Neuronal stem cell (in vitro differentiated cells): Measurements from ENCODE around the gene MTCL3.

Experiments
- DNase-seq: peaks from one replicate; pipeline ENCODE4 v3.0.0-alpha.2; 2013; ENCODE audit warnings: low spot score
- H2AFZ ChIP-seq: one replicate; pipeline ENCODE4 v1.6.1; 2013; ENCODE audit warnings: mild to moderate bottlenecking, low read length, inconsistent platforms
- H2AK5ac ChIP-seq: 2 replicates; pipeline ENCODE4 v1.6.1; 2013; ENCODE audit warnings: low read depth, mild to moderate bottlenecking, inconsistent platforms, low read length, moderate library complexity, mixed read lengths
- H2BK120ac ChIP-seq: 2 replicates; pipeline ENCODE4 v1.6.1; 2013; ENCODE audit warnings: low read depth, mild to moderate bottlenecking, inconsistent platforms, low read length, moderate library complexity, mixed read lengths
- H2BK12ac ChIP-seq: one replicate; pipeline ENCODE4 v1.6.1; 2013; ENCODE audit warnings: low read length, inconsistent platforms
- H2BK15ac ChIP-seq: 2 replicates; pipeline ENCODE4 v1.6.1; 2013; ENCODE audit warnings: mild to moderate bottlenecking, low read length, inconsistent platforms, mixed read lengths
- H2BK5ac ChIP-seq: one replicate; pipeline ENCODE4 v1.6.1; 2013; ENCODE audit warnings: inconsistent platforms, mild to moderate bottlenecking, low read length, moderate library complexity
- H3K14ac ChIP-seq: one replicate; pipeline ENCODE4 v1.6.1; 2013; ENCODE audit warnings: low read length, inconsistent platforms
- H3K18ac ChIP-seq: 2 replicates; pipeline ENCODE4 v1.6.1; 2013; ENCODE audit warnings: low read length, inconsistent platforms
- H3K23ac ChIP-seq: 2 replicates; pipeline ENCODE4 v1.6.1; 2013; ENCODE audit warnings: low read depth, mild to moderate bottlenecking, mixed read lengths, low read length, inconsistent platforms; ENCODE audit not compliant: poor library complexity
- H3K27ac ChIP-seq: replicated peaks from 3 replicates; pipeline ENCODE4 v1.5.1; 2013; ENCODE audit warnings: low read length, inconsistent platforms
- H3K27me3 ChIP-seq, 3 experiments: 2 replicates each; pipeline ENCODE4 v1.6.1; 2013; ENCODE audit warnings: low read length in 3 of 3, mild to moderate bottlenecking in 2 of 3, inconsistent platforms in 1 of 3, low read depth in 1 of 3, mixed read lengths in 1 of 3, moderate library complexity in 1 of 3; ENCODE audit not compliant: control insufficient read depth in 3 of 3, insufficient read depth in 3 of 3
- H3K36me3 ChIP-seq, 2 donors: replicated peaks in 1 of 2; 2 replicates each; pipeline ENCODE4 v1.6.1; 2013; ENCODE audit warnings: low read length in 2 of 2; ENCODE audit not compliant: control insufficient read depth in 2 of 2, insufficient read depth in 2 of 2
- H3K4ac ChIP-seq: 2 replicates; pipeline ENCODE4 v1.6.1; 2013; ENCODE audit warnings: inconsistent platforms, mild to moderate bottlenecking, low read length, moderate library complexity
- H3K4me1 ChIP-seq, 2 donors: 1 replicate in 1 of 2; 2 replicates in 1 of 2; pipeline ENCODE4 v1.6.1; 2013; ENCODE audit warnings: low read length in 2 of 2, low read depth in 1 of 2; ENCODE audit not compliant: control insufficient read depth in 2 of 2, insufficient read depth in 1 of 2
- H3K4me2 ChIP-seq: one replicate; pipeline ENCODE4 v1.6.1; 2013; ENCODE audit warnings: mild to moderate bottlenecking, low read length, inconsistent platforms; ENCODE audit not compliant: insufficient read depth, poor library complexity, severe bottlenecking
- H3K4me3 ChIP-seq, 2 donors: 2 replicates each; pipeline ENCODE4 v1.5.1; 2013; ENCODE audit warnings: low read length in 2 of 2, mild to moderate bottlenecking in 2 of 2, inconsistent platforms in 1 of 2, moderate library complexity in 1 of 2
- H3K79me1 ChIP-seq: one replicate; pipeline ENCODE4 v1.6.1; 2013; ENCODE audit warnings: low read depth, mild to moderate bottlenecking, inconsistent platforms, low read length, moderate library complexity
- H3K9ac ChIP-seq: one replicate; pipeline ENCODE4 v1.6.1; 2013; ENCODE audit warnings: mild to moderate bottlenecking, low read depth, low read length, inconsistent platforms; ENCODE audit not compliant: poor library complexity
- H3K9me3 ChIP-seq, 2 donors: replicated peaks in 1 of 2; 2 replicates each; pipeline versions ENCODE3 to v1.6.1; 2013; ENCODE audit warnings: low read length in 2 of 2, mild to moderate bottlenecking in 2 of 2, inconsistent platforms in 1 of 2, low read depth in 1 of 2, mixed read lengths in 1 of 2, moderate library complexity in 1 of 2; ENCODE audit not compliant: control insufficient read depth in 2 of 2, insufficient read depth in 1 of 2
- H4K8ac ChIP-seq: one replicate; pipeline ENCODE4 v1.6.1; 2013; ENCODE audit warnings: low read depth, mild to moderate bottlenecking, inconsistent platforms, low read length, moderate library complexity
- H4K91ac ChIP-seq: one replicate; pipeline ENCODE4 v1.6.1; 2013; ENCODE audit warnings: low read length, low read depth, mild to moderate bottlenecking, inconsistent platforms; ENCODE audit not compliant: poor library complexity
- WGBS, 2 donors: extraction: QIAGEN DNeasy Blood & Tissue Kit; methylation state at CpG; one replicate each; pipeline ENCODE4 v1.1.7; 2013; ENCODE audit warnings: missing lambda C conversion rate in 2 of 2, mixed read lengths in 1 of 2; ENCODE audit not compliant: insufficient read length in 2 of 2, insufficient replicate concordance in 1 of 2; ENCODE audit errors: extremely low coverage in 2 of 2; 5-methylcytosine and 5-hydroxymethylcytosine counted together

Gene MTCL3

GRCh38 chr6:127518710-127519468 lies at the start of gene MTCL3:
Gene MTCL3, minus strand, starts transcription at chr6:127519335.
- H3K14ac ChIP-seq, result no peak within 1 kb of the TSS
- peaks cover 0 to 20% of the 10 kb centered on the region in 2 donors for H3K36me3 ChIP-seq

GRCh38 chr6:127567476-127567875 lies 48.3 kb upstream of the MTCL3 start:
- Histone ChIP-seq H3K4me2 (no peak overlapping the region), H3K14ac (no peak overlapping the region), H3K4me1 (no peaks in the 10 kb centered on the region), H2AFZ (no peak overlapping the region), H3K36me3 (no peaks in the 10 kb centered on the region), H3K79me1 (no peaks in the 10 kb centered on the region), H3K27me3 (no peaks in the 10 kb centered on the region), H3K9ac (no peak overlapping the region), H2BK15ac (no peak overlapping the region), H3K18ac (no peak overlapping the region), H3K4me3 (no peak overlapping the region), H4K91ac (no peak overlapping the region), H3K4ac (no peak overlapping the region), H3K23ac (no peak overlapping the region), H2BK12ac (no peak overlapping the region), H2BK120ac (no peak overlapping the region), H3K9me3 (no peaks in the 10 kb centered on the region), H2AK5ac (no peak overlapping the region), H4K8ac (no peak overlapping the region), H3K27ac (no peak overlapping the region), H2BK5ac (no peak overlapping the region)
- DNase-seq, result no peak
- WGBS, 2 donors, result no CpG with 5 or more reads among the region's 2 CpGs

More at GRCh38 chr6:127518710-127519468, at the start of gene MTCL3:
- Histone ChIP-seq H3K4me2 (peak within 1 kb of the TSS; percentile 64), H3K27me3 (no peaks in the 10 kb centered on the region), H3K23ac (peak within 1 kb of the TSS; percentile 17), H2BK120ac (peak within 1 kb of the TSS; percentile 89), H2AFZ (peak within 1 kb of the TSS; percentile 86), H3K27ac (peak within 1 kb of the TSS; percentile 98), H3K9me3 (no peaks in the 10 kb centered on the region), H3K4ac (no peak within 1 kb of the TSS), H4K8ac (no peak within 1 kb of the TSS), H3K4me1 (peaks cover 7% of the 10 kb centered on the region in 2 donors), H4K91ac (no peak within 1 kb of the TSS), H3K9ac (peak within 1 kb of the TSS; percentile 91), H3K4me3 (peak within 1 kb of the TSS; percentile 86 to 89), H3K18ac (peak within 1 kb of the TSS; percentile 93), H2BK15ac (peak within 1 kb of the TSS; percentile 13), H2BK12ac (no peak within 1 kb of the TSS), H3K79me1 (no peaks in the 10 kb centered on the region), H2AK5ac (no peak within 1 kb of the TSS), H2BK5ac (no peak within 1 kb of the TSS)
- WGBS, 2 donors, result no CpG with 5 or more reads among the region's 42 CpGs
- peak; percentile 72 for DNase-seq

DNA sequence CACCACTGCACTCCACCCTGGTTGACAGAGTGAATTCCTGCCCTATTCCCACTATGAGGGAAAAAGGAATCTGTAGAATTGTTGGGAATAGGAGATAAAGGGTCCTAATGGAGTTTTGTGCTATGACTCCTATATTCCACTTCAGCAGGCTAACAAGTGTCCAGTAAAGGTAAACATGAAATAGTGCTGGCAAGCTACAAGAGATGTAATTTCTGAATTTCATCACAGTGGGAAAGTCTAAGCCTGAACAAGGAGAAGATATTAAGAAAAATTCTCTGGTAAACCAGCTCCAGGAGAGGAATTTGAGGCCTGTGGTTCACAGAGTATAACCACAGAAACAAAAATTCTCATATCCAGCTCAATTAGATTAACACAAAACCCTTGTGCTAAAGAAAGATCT lies 47.5 kb upstream of the MTCL3 start:
- no peak overlapping the region for H3K4ac ChIP-seq
- no peak overlapping the region for H2BK120ac ChIP-seq
- no peak overlapping the region for H2BK12ac ChIP-seq
- H2BK5ac ChIP-seq, result no peak overlapping the region
- no peaks in the 10 kb centered on the region for H3K36me3 ChIP-seq
- H3K4me2 ChIP-seq, result no peak overlapping the region
- no peaks in the 10 kb centered on the region for H3K79me1 ChIP-seq
- H2AFZ ChIP-seq, result no peak overlapping the region
- no peak overlapping the region for H3K14ac ChIP-seq
- H3K23ac ChIP-seq, result no peak overlapping the region
- no peaks in the 10 kb centered on the region for H3K27me3 ChIP-seq
- no peak overlapping the region for H4K91ac ChIP-seq
- no peak overlapping the region for H3K9ac ChIP-seq
- no peak for DNase-seq
- H2BK15ac ChIP-seq, result no peak overlapping the region
- no peaks in the 10 kb centered on the region for H3K4me1 ChIP-seq
- H3K18ac ChIP-seq, result no peak overlapping the region
- no peak overlapping the region for H3K4me3 ChIP-seq
- H2AK5ac ChIP-seq, result no peak overlapping the region
- no peak overlapping the region for H4K8ac ChIP-seq
- no peaks in the 10 kb centered on the region for H3K9me3 ChIP-seq
- H3K27ac ChIP-seq, result no peak overlapping the region

DNA sequence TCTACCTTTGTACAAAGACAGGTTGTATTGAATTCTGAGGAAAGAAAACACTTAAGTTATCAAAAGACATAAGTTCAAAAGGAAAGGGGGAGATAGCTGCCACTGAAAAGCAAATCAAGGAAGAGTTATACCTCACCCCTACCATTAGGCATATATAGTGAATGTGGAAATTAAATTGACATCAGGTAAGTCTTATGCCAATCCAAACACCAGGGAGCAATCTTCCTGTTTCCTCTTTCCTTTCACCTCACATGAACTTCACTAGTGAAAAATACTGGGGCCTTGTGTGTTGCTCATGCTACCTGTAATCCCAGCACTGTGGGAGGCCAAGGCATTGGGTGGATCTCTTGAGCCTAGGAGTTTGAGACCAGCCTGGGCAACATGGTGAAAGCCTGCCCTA lies 47.0 kb upstream of the MTCL3 start:
- Histone ChIP-seq H2BK15ac (no peak overlapping the region), H3K9me3 (no peaks in the 10 kb centered on the region), H2BK12ac (no peak overlapping the region), H3K9ac (no peak overlapping the region), H4K91ac (no peak overlapping the region), H2BK5ac (no peak overlapping the region), H4K8ac (no peak overlapping the region), H3K4ac (no peak overlapping the region), H3K4me3 (no peak overlapping the region), H3K14ac (no peak overlapping the region), H3K18ac (no peak overlapping the region), H2AK5ac (no peak overlapping the region), H3K27ac (no peak overlapping the region), H3K23ac (no peak overlapping the region), H2BK120ac (no peak overlapping the region), H3K4me1 (no peaks in the 10 kb centered on the region), H2AFZ (no peak overlapping the region), H3K36me3 (no peaks in the 10 kb centered on the region), H3K4me2 (no peak overlapping the region), H3K27me3 (no peaks in the 10 kb centered on the region), H3K79me1 (no peaks in the 10 kb centered on the region)
- DNase-seq, result no peak
